B cell (primary cell): ENCODE measurements around the gene SLC39A7. TPM values are rescaled to one million over a fixed set of nuclear protein-coding genes. Genes with fewer than 3 reads are reported as not detected.

Experiments
- ATAC-seq: fragments of 200-7000 bp; cut with Tn5 transposase; one replicate; pipeline ENCODE4 v1.10.0; 2021; ENCODE audit warnings: low read depth, mild to moderate bottlenecking, moderate number of reproducible peaks, moderate library complexity
- CTCF ChIA-PET: fragments of 350-600 bp; sonication (Branson Sonifier 250); formaldehyde crosslinking; loops from one replicate; lab custom pipeline; 2021; ENCODE audit warnings: antibody characterized with exemption, inconsistent platforms; lab: Charles Lee
- POLR2A ChIA-PET: fragments of 350-600 bp; sonication (Branson Sonifier 250); formaldehyde crosslinking; loops from one replicate; lab custom pipeline; 2021; ENCODE audit warnings: antibody characterized with exemption; lab: Charles Lee
- DNase-seq: peaks from one replicate; pipeline ENCODE4 v3.0.0; 2013
- H2AFZ ChIP-seq: 2 replicates; pipeline ENCODE4 v1.6.1; 2012; ENCODE audit warnings: mild to moderate bottlenecking, low read depth, low read length; ENCODE audit not compliant: insufficient read depth, poor library complexity, severe bottlenecking
- H3K27ac ChIP-seq, 2 donors: 1 replicate in 1 of 2; 2 replicates in 1 of 2; pipeline ENCODE4 v1.5.1; 2012 to 2013; ENCODE audit warnings: low read length in 2 of 2, mild to moderate bottlenecking in 2 of 2, moderate library complexity in 1 of 2
- H3K27me3 ChIP-seq, 4 experiments: fragments of 200-600 bp in 1 of 4; sonication (generic) in 1 of 4; replicated peaks in 1 of 4; 1 replicate in 2 of 4; 2 replicates in 2 of 4; pipeline versions ENCODE4 v1.6.1 to v1.7.0; 2013 to 2016; ENCODE audit warnings: low read length in 3 of 4, mild to moderate bottlenecking in 2 of 4, mixed read lengths in 1 of 4, moderate library complexity in 1 of 4; ENCODE audit not compliant: insufficient read depth in 4 of 4, control insufficient read depth in 3 of 4; ENCODE audit errors: control extremely low read depth in 1 of 4
- H3K36me3 ChIP-seq, 2 experiments: replicated peaks in 1 of 2; 1 replicate in 1 of 2; 2 replicates in 1 of 2; pipeline versions ENCODE4 v1.6.1 to v1.7.1; 2013; ENCODE audit warnings: low read length in 1 of 2; ENCODE audit not compliant: insufficient read depth in 2 of 2, control insufficient read depth in 1 of 2; ENCODE audit errors: control extremely low read depth in 1 of 2, extremely low read depth in 1 of 2
- H3K4me1 ChIP-seq, 2 donors: fragments of 200-600 bp in 1 of 2; sonication (generic) in 1 of 2; 1 replicate in 1 of 2; 2 replicates in 1 of 2; pipeline versions ENCODE4 v1.5.1 to v1.6.1; 2013 to 2017; ENCODE audit warnings: low read length in 2 of 2; ENCODE audit not compliant: control insufficient read depth in 2 of 2, insufficient read depth in 2 of 2
- H3K4me2 ChIP-seq: replicated peaks from 2 replicates; pipeline ENCODE3; 2012; ENCODE audit warnings: mild to moderate bottlenecking, low read depth, low read length; ENCODE audit not compliant: poor library complexity, severe bottlenecking
- H3K4me3 ChIP-seq, 5 experiments: fragments of 200-600 bp in 1 of 5; sonication (generic) in 1 of 5; 1 replicate in 3 of 5; 2 replicates in 2 of 5; pipeline versions ENCODE4 v1.5.1 to v1.7.0; 2011 to 2016; ENCODE audit warnings: low read length in 4 of 5, mild to moderate bottlenecking in 4 of 5, low read depth in 2 of 5, control low read depth in 1 of 5, moderate library complexity in 1 of 5; ENCODE audit not compliant: insufficient read depth in 1 of 5; ENCODE audit errors: control extremely low read depth in 1 of 5, extremely low read depth in 1 of 5
- H3K79me2 ChIP-seq: fragments of 200-600 bp; sonication (generic); one replicate; pipeline ENCODE4 v1.6.0; 2016; ENCODE audit warnings: low read length; ENCODE audit not compliant: control insufficient read depth, insufficient read depth
- H3K9ac ChIP-seq: fragments of 200-600 bp; sonication (generic); 2 replicates; pipeline ENCODE4 v1.6.1; 2017; ENCODE audit warnings: mild to moderate bottlenecking, low read length, moderate library complexity
- H3K9me3 ChIP-seq, 3 donors: one replicate each; pipeline versions ENCODE4 v1.6.1 to v1.7.1; 2013; ENCODE audit warnings: low read length in 2 of 3; ENCODE audit not compliant: control insufficient read depth in 2 of 3, insufficient read depth in 1 of 3; ENCODE audit errors: control extremely low read depth in 1 of 3
- H4K20me1 ChIP-seq: 2 replicates; pipeline ENCODE4 v1.6.0; 2012; ENCODE audit warnings: mild to moderate bottlenecking, low read length; ENCODE audit not compliant: insufficient read depth, control insufficient read depth, poor library complexity, severe bottlenecking
- H3K27ac Mint-ChIP-seq: one replicate; pipeline ENCODE4 v1.8.0; 2021; ENCODE audit warnings: mixed read lengths
- H3K27me3 Mint-ChIP-seq: one replicate; pipeline ENCODE4 v1.8.0; 2021; ENCODE audit warnings: mixed read lengths
- H3K4me1 Mint-ChIP-seq: one replicate; pipeline ENCODE4 v1.8.0; 2021; ENCODE audit warnings: mixed read lengths
- H3K4me3 Mint-ChIP-seq: one replicate; pipeline ENCODE4 v1.8.0; 2021; ENCODE audit warnings: mixed read lengths
- H3K9me3 Mint-ChIP-seq: one replicate; pipeline ENCODE4 v1.8.0; 2022; ENCODE audit warnings: mixed read lengths; ENCODE audit not compliant: insufficient read depth
- CTCF ChIP-seq: fragments of 200-600 bp; IDR thresholded peaks from one replicate; pipeline ENCODE4 v1.8.0; 2022; ENCODE audit warnings: antibody characterized with exemption, mild to moderate bottlenecking
- EZH2 ChIP-seq: IDR thresholded peaks from 2 replicates; pipeline ENCODE4 v1.6.1; 2012; ENCODE audit warnings: borderline replicate concordance, low read depth, mild to moderate bottlenecking, moderate library complexity, low read length; ENCODE audit not compliant: insufficient read depth, poor library complexity, severe bottlenecking
- WGBS: methylation state at CpG from one replicate; pipeline ENCODE4 v1.1.5; 2013; ENCODE audit warnings: missing lambda C conversion rate; ENCODE audit not compliant: insufficient coverage; 5-methylcytosine and 5-hydroxymethylcytosine counted together
- intact Hi-C: fragments of 100-400 bp; cut with micrococcal nuclease; formaldehyde crosslinking; loops from one replicate; pipeline ENCODE4 v1.10.0; 2022
- polyA plus RNA-seq: library from polyadenylated mRNA; depleted of rRNA; stranded (reverse); fragments of >200 nt; gene quantifications from 2 replicates; pipeline ENCODE4 v1.2.3, GENCODE V29; 2012
- total RNA-seq, 2 donors: library from RNA; stranded (reverse); fragments of 120-200 nt in 1 of 2; gene quantifications; 1 replicate in 1 of 2; 2 replicates in 1 of 2; pipeline versions ENCODE4 v1.2.3 to v1.2.4, GENCODE V29; 2013 to 2022

SLC39A7 gene
- total and polyA plus RNA-seq, 2 donors (not counting 1 experiment from before 2014, with no cell fraction given) = 18.7 to 29.6 TPM

DNA sequence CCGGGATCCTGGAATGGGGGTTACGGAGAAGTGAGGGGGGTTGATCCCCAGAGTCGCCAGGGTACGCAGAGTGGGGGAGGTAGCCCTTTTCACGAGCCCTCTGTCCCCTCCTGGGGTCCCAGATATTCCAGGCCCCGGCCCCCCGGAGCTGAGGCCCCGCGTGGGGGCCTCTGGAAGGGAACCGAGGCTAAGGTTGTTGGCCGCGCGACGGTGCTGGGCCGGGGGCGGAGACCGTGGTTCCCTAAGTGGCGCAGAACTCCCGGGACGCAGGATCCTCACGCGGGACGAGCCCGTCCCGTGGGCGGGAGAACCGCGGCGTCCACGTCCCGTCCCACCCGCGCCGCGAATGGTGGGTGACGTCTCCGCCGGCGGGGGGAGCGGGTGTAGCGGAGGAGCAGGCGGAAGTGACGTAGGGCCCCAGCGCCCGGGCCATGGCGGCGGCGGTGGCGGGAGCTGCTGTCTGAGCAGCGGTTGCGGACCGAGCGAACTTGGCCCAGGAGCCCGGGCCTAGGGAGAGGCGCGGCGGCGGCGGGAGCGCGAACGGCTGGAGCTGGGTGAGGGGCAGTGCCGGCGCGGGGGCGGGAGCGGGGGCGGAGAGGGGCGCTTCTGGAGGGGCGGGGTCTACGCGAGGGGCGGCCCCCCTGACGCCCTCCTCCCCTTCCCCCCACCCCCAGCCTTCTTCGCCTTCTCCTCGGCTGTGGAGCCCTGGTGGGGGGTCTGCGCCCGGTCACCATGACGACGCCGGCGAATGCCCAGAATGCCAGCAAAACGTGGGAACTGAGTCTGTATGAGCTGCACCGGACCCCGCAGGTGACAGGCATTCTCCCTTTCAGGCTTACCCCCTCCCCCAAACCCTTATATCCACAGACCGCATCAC is 7.7 kb downstream of the SLC39A7 start, which contains the start of gene RING1:
TSS of gene RING1 (plus strand) at position 410 of the 877 bp plus-strand sequence. CDS start at position 733, 323 bp downstream.
- Histone ChIP-seq H3K27me3 (peaks cover 0 to 10% (median 8%) of the 10 kb centered on the region in 4 experiments), H3K9me3 (peaks cover 0 to 4% (median 0%) of the 10 kb centered on the region in 3 donors), H4K20me1 (no peaks in the 10 kb centered on the region), H3K4me1 (peaks cover 31 to 45% of the 10 kb centered on the region in 2 donors), H3K4me3 (peak within 1 kb of the TSS; percentile 71 to 99 (median 90)), H3K27ac (peak within 1 kb of the TSS; percentile 87 to 91), H3K79me2 (peaks cover 15% of the 10 kb centered on the region), H3K9ac (peak within 1 kb of the TSS; percentile 89), H2AFZ (peak within 1 kb of the TSS; percentile 76), H3K4me2 (peak within 1 kb of the TSS; percentile 92), H3K36me3 (peaks cover 0 to 26% of the 10 kb centered on the region in 2 experiments)
- no peak for TF ChIP-seq CTCF
- no peak for TF ChIP-seq EZH2
- WGBS = under 1% methylated on average over 69 of the region's 86 CpGs
- ATAC-seq (peak; percentile 54), DNase-seq (peak; percentile 92)
- Mint-ChIP-seq H3K9me3 (no peaks in the 10 kb centered on the region), H3K27ac (peak within 1 kb of the TSS; percentile 90), H3K4me1 (peaks cover 40% of the 10 kb centered on the region), H3K27me3 (peaks cover 9% of the 10 kb centered on the region), H3K4me3 (peak within 1 kb of the TSS; percentile 88)
- intact Hi-C loops = loop anchor here (1.0 to 10.0 kb wide), 4 partner anchors 8 to 1234 kb away; partner anchors contain the start of genes COL11A2, DXO, RXRB and SLC39A7
- POLR2A ChIA-PET = interaction anchor here (0.6 to 2.0 kb wide), 15 partner anchors 9 to 1807 kb away, joined by 3 to 12 read pairs (median 4); partner anchors contain the start of genes B3GALT4, HLA-DPB1 and VPS52
- CTCF ChIA-PET = interaction anchor here (0.6 to 3.0 kb wide), 9 partner anchors 9 to 236 kb away, joined by 3 to 14 read pairs (median 4); no protein-coding TSS in a partner anchor
